BJ (cell line): ENCODE results near the gene STXBP3. TPM values are rescaled to one million over a fixed set of nuclear protein-coding genes. Genes with fewer than 3 reads are reported as not detected.

Source experiments
- CTCF ChIA-PET: fragments of 350-600 bp; formaldehyde crosslinking; extraction: SDS; loops from one replicate; lab custom pipeline; 2021; ENCODE audit warnings: antibody characterized with exemption, inconsistent platforms; lab: Yijun Ruan, JAX
- POLR2A ChIA-PET: fragments of 300-600 bp; sonication (Branson Sonifier 250); formaldehyde crosslinking; extraction: SDS; loops from one replicate; lab custom pipeline; 2021; ENCODE audit warnings: antibody characterized with exemption; lab: Charles Lee
- DNase-seq: peaks from one replicate; pipeline ENCODE4 v3.0.0-alpha.2; 2011; ENCODE audit warnings: low read depth
- H3K27me3 ChIP-seq: 2 replicates; pipeline ENCODE4 v1.6.0; 2011; ENCODE audit warnings: low read length; ENCODE audit not compliant: control insufficient read depth, insufficient read depth
- H3K36me3 ChIP-seq: 2 replicates; pipeline ENCODE4 v1.5.1; 2011; ENCODE audit warnings: low read length; ENCODE audit not compliant: control insufficient read depth, insufficient read depth
- H3K4me3 ChIP-seq: 2 replicates; pipeline ENCODE4 v1.5.1; 2011; ENCODE audit warnings: low read depth, mild to moderate bottlenecking, control low read depth, low read length
- CTCF ChIP-seq: IDR thresholded peaks from 2 replicates; pipeline ENCODE4 v1.5.1; 2011; ENCODE audit warnings: low read depth, mild to moderate bottlenecking, control low read depth, inconsistent platforms, low read length, moderate library complexity; ENCODE audit not compliant: insufficient read depth
- polyA plus RNA-seq: library from polyadenylated mRNA; depleted of rRNA; stranded (reverse); fragments of >200 nt; gene quantifications from 2 replicates; pipeline ENCODE4 v1.2.3, GENCODE V29; 2011

The STXBP3 gene
- polyA plus RNA-seq, 1 experiment = 10.8 TPM

GRCh38 chr1:108715932-108716331 is 30.5 kb upstream of the STXBP3 start:
- POLR2A ChIA-PET = no interaction called here
- H3K27me3 ChIP-seq = no peaks in the 10 kb centered on the region; the same call in 1 of the 2 replicates
- CTCF ChIA-PET = no interaction called here

GRCh38 chr1:108716437-108717230 is 29.8 kb upstream of the STXBP3 start:
- H3K27me3 ChIP-seq = no peaks in the 10 kb centered on the region
- H3K36me3 ChIP-seq = no peaks in the 10 kb centered on the region
- POLR2A ChIA-PET = no interaction called here
- DNase-seq = no peak
- CTCF ChIA-PET = no interaction called here
- no peak overlapping the region for H3K4me3 ChIP-seq
- TF ChIP-seq CTCF = no peak

More at GRCh38 chr1:108715932-108716331, 30.5 kb upstream of the STXBP3 start:
- TF ChIP-seq CTCF = no peak
- Histone ChIP-seq H3K36me3 (no peaks in the 10 kb centered on the region), H3K4me3 (no peak overlapping the region)
- DNase-seq = no peak

GRCh38 chr1:108717774-108718316 is 28.6 kb upstream of the STXBP3 start:
- H3K36me3 ChIP-seq = no peaks in the 10 kb centered on the region
- H3K27me3 ChIP-seq = no peaks in the 10 kb centered on the region
- ChIA-PET POLR2A (no interaction called here), CTCF (interaction anchor here (2.6 kb wide), 1 partner anchor 13 kb away, joined by 9 read pairs; no protein-coding TSS in a partner anchor)
- no peak for TF ChIP-seq CTCF
- DNase-seq = no peak
- no peak overlapping the region for H3K4me3 ChIP-seq

GRCh38 chr1:108718927-108719655 is 27.4 kb upstream of the STXBP3 start:
- ChIA-PET CTCF (interaction anchor here (0.6 to 2.6 kb wide), 2 partner anchors 14 to 452 kb away, joined by 3 to 9 read pairs; no protein-coding TSS in a partner anchor), POLR2A (interaction anchor here (0.6 kb wide), 1 partner anchor 76 kb away, joined by 4 read pairs; no protein-coding TSS in a partner anchor)
- DNase-seq = no peak

More at GRCh38 chr1:108718927-108719655, 27.4 kb upstream of the STXBP3 start:
- no peak for TF ChIP-seq CTCF
- Histone ChIP-seq H3K4me3 (no peak overlapping the region), H3K27me3 (no peaks in the 10 kb centered on the region), H3K36me3 (no peaks in the 10 kb centered on the region)
